Breast epithelium (tissue), 4 donors: ENCODE measurements around the gene S100A1. TPM values are rescaled to one million over a fixed set of nuclear protein-coding genes. Genes with fewer than 3 reads are reported as not detected.

Experiments
- DNase-seq, 2 donors: peaks; one replicate each; pipeline ENCODE4 v3.0.0-alpha.2; 2019; ENCODE audit warnings: low spot score in 2 of 2
- H3K27ac ChIP-seq, 2 donors: fragments of 200-600 bp; sonication (generic) in 1 of 2; one replicate each; pipeline ENCODE4 v1.5.1; 2016 to 2019; ENCODE audit warnings: mild to moderate bottlenecking in 1 of 2
- H3K27me3 ChIP-seq, 2 donors: fragments of 200-600 bp; sonication (generic) in 1 of 2; one replicate each; pipeline versions ENCODE4 v1.5.1 to v1.6.0; 2017 to 2019; ENCODE audit warnings: control low read depth in 1 of 2, mild to moderate bottlenecking in 1 of 2
- H3K36me3 ChIP-seq: fragments of 200-600 bp; one replicate; pipeline ENCODE4 v1.5.1; 2019
- H3K4me1 ChIP-seq, 2 donors: fragments of 200-600 bp; sonication (generic); one replicate each; pipeline ENCODE4 v1.5.1; 2016 to 2019; ENCODE audit warnings: control low read depth in 1 of 2
- H3K4me3 ChIP-seq, 3 donors: fragments of 200-600 bp; sonication (generic); 1 replicate in 2 of 3; 2 replicates in 1 of 3; pipeline ENCODE4 v1.5.1; 2016 to 2019; ENCODE audit warnings: mild to moderate bottlenecking in 3 of 3, moderate library complexity in 2 of 3
- H3K9me3 ChIP-seq, 2 donors: fragments of 200-600 bp; sonication (generic) in 1 of 2; one replicate each; pipeline ENCODE4 v1.5.1; 2016 to 2019; ENCODE audit warnings: control low read depth in 1 of 2
- CTCF ChIP-seq, 3 donors: fragments of 450-650 bp; IDR thresholded peaks; one replicate each; pipeline ENCODE4 v1.5.1; 2016 to 2017; ENCODE audit warnings: antibody characterized with exemption in 3 of 3, mild to moderate bottlenecking in 3 of 3, moderate library complexity in 3 of 3
- POLR2A ChIP-seq: fragments of 450-650 bp; IDR thresholded peaks from one replicate; pipeline ENCODE4 v1.6.1; 2016; ENCODE audit warnings: antibody characterized with exemption, mild to moderate bottlenecking, moderate library complexity
- POLR2AphosphoS5 ChIP-seq, 3 donors: sonication (generic); formaldehyde crosslinking; IDR thresholded peaks; one replicate each; pipeline ENCODE4 v1.6.1; 2017; ENCODE audit warnings: antibody characterized with exemption in 3 of 3
- intact Hi-C: fragments of 100-400 bp; cut with DNase I; formaldehyde crosslinking; loops from one replicate; pipeline ENCODE4 v1.15.1; 2023; ENCODE audit warnings: low total_unique reads
- total RNA-seq, 3 donors: library from RNA; depleted of rRNA; stranded (reverse); fragments of >200 nt; gene quantifications; one replicate each; pipeline ENCODE4 v1.1.0, GENCODE V29; 2016

Gene S100A1
- total RNA-seq, 3 donors from 2014 or later: 6.1 to 40.0 (median 28.5) TPM

- peak overlapping the region; percentile 38 to 83 (median 49) for H3K4me3 ChIP-seq
- intact Hi-C loops: no loop called here
- H3K4me1 ChIP-seq: peaks cover 16 to 29% of the 10 kb centered on the region in 2 donors
- H3K27ac ChIP-seq: peak overlapping the region; percentile 98 to 100
- no peaks in the 10 kb centered on the region for H3K9me3 ChIP-seq
- no peak for TF ChIP-seq CTCF (IDR thresholded peaks at IDR 0.05)
- no peak for TF ChIP-seq POLR2A
- TF ChIP-seq POLR2AphosphoS5 (IDR thresholded peaks at IDR 0.05): no peak
- no peak for DNase-seq
- no peaks in the 10 kb centered on the region for H3K36me3 ChIP-seq
- no peaks in the 10 kb centered on the region for H3K27me3 ChIP-seq
Measured at GRCh38 chr1:153607381-153607780, 20.9 kb upstream of the S100A1 start.

- Histone ChIP-seq H3K4me3 (peak overlapping the region; percentile 38 to 83 (median 49)), H3K27ac (peak overlapping the region; percentile 98 to 100), H3K4me1 (peaks cover 16 to 29% of the 10 kb centered on the region in 2 donors), H3K9me3 (no peaks in the 10 kb centered on the region), H3K36me3 (no peaks in the 10 kb centered on the region), H3K27me3 (no peaks in the 10 kb centered on the region)
- TF ChIP-seq POLR2A (no peak), CTCF (IDR thresholded peaks at IDR 0.05) (no peak)
- intact Hi-C loops: no loop called here
- peak in 1 of 2 donors; percentile 65 for DNase-seq
Measured at GRCh38 chr1:153608089-153608682, 20.0 kb upstream of the S100A1 start.

GRCh38 chr1:153608742-153609584 lies 19.3 kb upstream of the S100A1 start:
- Histone ChIP-seq H3K4me1 (peaks cover 16 to 34% of the 10 kb centered on the region in 2 donors), H3K27ac (peak overlapping the region; percentile 98 to 100), H3K9me3 (no peaks in the 10 kb centered on the region), H3K27me3 (no peaks in the 10 kb centered on the region), H3K4me3 (peak overlapping the region; percentile 38 to 83 (median 49)), H3K36me3 (no peaks in the 10 kb centered on the region)
- TF ChIP-seq CTCF (IDR thresholded peaks at IDR 0.05): no peak
- TF ChIP-seq POLR2AphosphoS5 (IDR thresholded peaks at IDR 0.05): peak; percentile 60 to 62 (median 60)
- no peak for TF ChIP-seq POLR2A
- intact Hi-C loops: no loop called here
- DNase-seq: peak; percentile 79

- Histone ChIP-seq H3K4me1 (peaks cover 16 to 34% of the 10 kb centered on the region in 2 donors), H3K27me3 (no peaks in the 10 kb centered on the region), H3K36me3 (no peaks in the 10 kb centered on the region), H3K4me3 (peak overlapping the region; percentile 38 to 83 (median 49)), H3K27ac (peak overlapping the region; percentile 98 to 100), H3K9me3 (no peaks in the 10 kb centered on the region)
- intact Hi-C loops: no loop called here
- DNase-seq: no peak
- TF ChIP-seq POLR2A (no peak), CTCF (IDR thresholded peaks at IDR 0.05) (no peak), POLR2AphosphoS5 (IDR thresholded peaks at IDR 0.05) (no peak)
Measured at GRCh38 chr1:153609585-153609907, 18.7 kb upstream of the S100A1 start.

GRCh38 chr1:153610334-153610733 lies 17.9 kb upstream of the S100A1 start:
- no peaks in the 10 kb centered on the region for H3K36me3 ChIP-seq
- peak overlapping the region; percentile 98 to 100 for H3K27ac ChIP-seq
- intact Hi-C loops: no loop called here
- H3K4me3 ChIP-seq: peak overlapping the region in 2 of 3 donors; percentile 68 to 83
- H3K9me3 ChIP-seq: no peaks in the 10 kb centered on the region
- DNase-seq: no peak
- peaks cover 16 to 41% of the 10 kb centered on the region in 2 donors for H3K4me1 ChIP-seq
- TF ChIP-seq POLR2AphosphoS5 (IDR thresholded peaks at IDR 0.05) (no peak), POLR2A (no peak), CTCF (IDR thresholded peaks at IDR 0.05) (no peak)
- H3K27me3 ChIP-seq: no peaks in the 10 kb centered on the region
